Measurements from ENCODE around the gene GCH1.

Gene GCH1

DNA sequence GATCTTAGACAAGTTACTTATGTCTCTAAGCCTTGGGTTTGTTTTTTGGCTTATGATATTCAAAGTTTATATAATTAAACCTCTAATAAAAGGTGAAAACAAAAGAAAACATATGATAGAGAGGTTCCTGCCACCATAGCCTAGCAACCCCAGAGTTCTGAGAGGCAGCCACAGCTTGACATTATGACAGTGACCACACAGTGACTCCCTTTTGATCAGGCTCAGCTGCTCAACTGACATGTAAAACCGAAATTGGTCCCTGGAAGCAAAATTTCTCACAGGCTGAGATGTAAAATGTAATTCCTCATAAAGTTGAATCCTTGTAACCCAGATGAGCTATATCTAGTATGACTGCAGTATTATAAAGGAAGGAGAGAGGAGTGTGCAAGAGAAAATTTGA, 108.5 kb downstream of the GCH1 start:
- no peak for DNase-seq

DNA sequence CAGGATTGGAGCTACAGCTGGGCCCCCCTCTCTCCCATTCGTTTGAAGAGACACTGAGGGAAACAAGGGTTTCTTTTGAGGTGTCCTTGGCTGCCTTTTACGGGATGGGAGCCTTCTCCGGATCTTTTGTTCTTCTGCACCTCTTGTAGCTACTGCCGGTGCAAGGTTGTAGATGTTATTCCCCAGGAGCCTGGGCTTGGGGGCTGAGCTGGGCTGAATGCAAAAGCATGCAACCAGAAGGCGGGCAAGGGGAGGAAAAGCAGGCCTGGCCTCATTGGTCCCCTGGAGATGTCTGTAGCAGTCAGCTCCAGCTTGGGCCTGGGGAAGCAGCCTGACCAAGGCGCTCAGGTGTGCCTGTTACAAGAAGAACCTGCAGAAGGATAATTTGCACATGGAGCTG, 110.3 kb downstream of the GCH1 start:
- no peak for DNase-seq
